Activated naive CD4-positive, alpha-beta T cell (primary cell): ENCODE measurements around the gene LRRC41.
"Not testable (repeated sequence)": the region's sequence is repeated elsewhere in the genome, so short reads cannot be mapped to it uniquely, and the experiment has no call there.

Experiments used
- DNase-seq, 4 experiments: peaks; one replicate each; lab custom pipeline; 2025; lab: John Stamatoyannopoulos, UW

LRRC41 gene

DNA sequence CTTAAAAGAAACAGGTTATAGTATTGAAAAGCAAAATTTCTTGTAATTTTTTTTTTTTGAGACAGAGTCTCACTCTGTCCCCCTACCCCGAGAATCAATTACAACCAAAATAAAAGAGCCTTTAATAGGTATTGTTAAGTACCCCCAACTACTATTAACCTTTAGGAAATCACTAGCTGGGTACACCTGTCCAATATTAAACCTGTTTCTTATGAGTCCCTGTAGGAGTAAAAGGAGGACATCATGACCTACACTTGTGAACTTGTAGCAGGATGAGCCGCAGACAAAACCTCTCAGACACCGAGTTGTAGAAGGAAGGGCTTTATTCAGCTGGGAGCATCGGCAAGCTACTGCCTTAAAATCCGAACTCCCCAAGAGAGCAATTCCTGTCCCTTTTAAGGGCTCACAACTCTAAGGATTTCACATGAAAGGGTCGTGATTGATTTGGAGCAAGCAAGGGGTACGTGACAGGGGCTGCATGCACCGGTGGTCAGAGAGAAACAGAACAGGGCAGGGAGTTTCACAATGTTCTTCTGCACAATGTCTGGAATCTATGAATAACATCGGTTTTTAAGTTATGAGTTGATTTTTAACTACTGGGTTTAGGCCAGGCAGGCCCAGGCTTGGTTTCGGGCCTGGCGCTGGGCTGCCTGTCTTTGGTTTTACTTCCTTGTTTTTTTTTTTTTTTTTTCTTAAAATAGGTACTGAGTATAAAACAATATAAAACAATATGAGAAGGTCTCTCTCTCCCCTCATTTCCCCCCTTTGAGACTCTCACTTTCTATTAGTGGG is 22.1 kb upstream of the LRRC41 start:
- not testable (repeated sequence) for DNase-seq

DNA sequence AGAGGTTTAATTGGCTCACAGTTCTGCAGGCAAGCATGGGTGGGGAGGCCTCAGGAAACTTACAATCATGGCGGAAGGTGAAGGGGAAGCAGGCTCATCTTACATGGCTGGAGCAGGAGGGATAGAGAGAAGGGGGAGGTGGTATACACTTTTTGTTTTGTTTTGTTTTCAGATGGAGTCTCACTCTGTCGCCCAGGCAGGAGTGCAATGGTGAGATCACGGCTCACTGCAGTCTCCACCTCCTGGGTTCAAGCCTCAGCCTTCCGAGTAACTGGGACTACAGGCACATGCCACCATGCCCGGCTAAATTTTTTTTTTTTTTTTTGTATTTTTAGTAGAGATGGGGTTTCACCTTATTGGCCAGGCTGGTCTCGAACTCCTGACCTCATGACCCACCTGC is 18.8 kb upstream of the LRRC41 start:
- DNase-seq = not testable (repeated sequence)

- not testable (repeated sequence) for DNase-seq
These were observed 16.8 kb upstream of the LRRC41 start for GRCh38 chr1:46319960-46320914.

GRCh38 chr1:46319301-46319700 is 15.9 kb upstream of the LRRC41 start:
- DNase-seq = not testable (repeated sequence)

DNA sequence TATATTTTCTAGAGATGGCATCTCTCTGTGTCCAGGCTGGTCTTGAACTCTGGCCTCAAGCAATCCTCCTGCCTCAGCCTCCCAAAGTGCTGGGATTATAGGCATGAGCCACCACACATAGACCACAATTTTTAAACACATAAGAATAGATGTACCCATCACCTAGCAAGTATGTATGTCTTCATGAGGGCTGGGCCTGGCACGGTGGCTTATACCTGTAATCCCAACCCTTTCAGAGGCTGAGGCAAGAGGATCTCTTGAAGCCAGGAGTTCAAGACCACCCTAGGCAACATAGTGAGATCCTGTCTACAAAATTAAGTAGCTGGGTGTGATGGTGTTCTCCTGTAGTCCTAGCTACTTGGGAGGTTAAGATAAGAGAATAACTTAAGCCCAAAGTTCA is 13.9 kb upstream of the LRRC41 start:
- DNase-seq = no peak

- no peak for DNase-seq
These were observed 12.4 kb upstream of the LRRC41 start for GRCh38 chr1:46315669-46316403.

GRCh38 chr1:46310321-46310720 is 6.9 kb upstream of the LRRC41 start:
- DNase-seq = no peak

GRCh38 chr1:46309401-46310159 is 6.2 kb upstream of the LRRC41 start:
- DNase-seq = no peak

GRCh38 chr1:46306159-46306530 is 2.7 kb upstream of the LRRC41 start:
- DNase-seq = no peak

DNA sequence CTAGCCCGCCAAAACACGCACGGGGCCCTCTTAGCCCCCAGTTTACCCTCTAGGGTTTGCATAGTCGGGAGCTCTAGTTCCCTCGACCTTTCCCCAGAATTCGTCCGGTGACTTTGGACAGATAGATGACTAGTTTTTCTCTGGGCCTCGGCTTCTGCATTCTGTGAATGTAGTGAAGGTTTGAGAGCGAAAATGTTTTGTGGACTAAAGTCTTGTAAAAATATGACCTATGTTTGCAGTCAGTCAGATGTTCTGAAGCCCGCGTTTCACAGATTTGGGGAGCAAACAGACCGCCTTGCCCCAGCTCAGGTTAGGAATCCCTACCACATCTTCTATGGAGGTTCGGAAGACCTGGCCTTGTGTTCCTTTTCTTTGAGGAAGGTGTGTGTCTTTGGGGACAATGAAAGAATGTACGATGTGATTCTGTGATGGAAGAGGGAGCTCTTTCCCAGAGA is 483 bp upstream of the LRRC41 start:
- no peak for DNase-seq

- no peak for DNase-seq
These were observed 777 bp downstream of the LRRC41 start for GRCh38 chr1:46302641-46303037.

DNA sequence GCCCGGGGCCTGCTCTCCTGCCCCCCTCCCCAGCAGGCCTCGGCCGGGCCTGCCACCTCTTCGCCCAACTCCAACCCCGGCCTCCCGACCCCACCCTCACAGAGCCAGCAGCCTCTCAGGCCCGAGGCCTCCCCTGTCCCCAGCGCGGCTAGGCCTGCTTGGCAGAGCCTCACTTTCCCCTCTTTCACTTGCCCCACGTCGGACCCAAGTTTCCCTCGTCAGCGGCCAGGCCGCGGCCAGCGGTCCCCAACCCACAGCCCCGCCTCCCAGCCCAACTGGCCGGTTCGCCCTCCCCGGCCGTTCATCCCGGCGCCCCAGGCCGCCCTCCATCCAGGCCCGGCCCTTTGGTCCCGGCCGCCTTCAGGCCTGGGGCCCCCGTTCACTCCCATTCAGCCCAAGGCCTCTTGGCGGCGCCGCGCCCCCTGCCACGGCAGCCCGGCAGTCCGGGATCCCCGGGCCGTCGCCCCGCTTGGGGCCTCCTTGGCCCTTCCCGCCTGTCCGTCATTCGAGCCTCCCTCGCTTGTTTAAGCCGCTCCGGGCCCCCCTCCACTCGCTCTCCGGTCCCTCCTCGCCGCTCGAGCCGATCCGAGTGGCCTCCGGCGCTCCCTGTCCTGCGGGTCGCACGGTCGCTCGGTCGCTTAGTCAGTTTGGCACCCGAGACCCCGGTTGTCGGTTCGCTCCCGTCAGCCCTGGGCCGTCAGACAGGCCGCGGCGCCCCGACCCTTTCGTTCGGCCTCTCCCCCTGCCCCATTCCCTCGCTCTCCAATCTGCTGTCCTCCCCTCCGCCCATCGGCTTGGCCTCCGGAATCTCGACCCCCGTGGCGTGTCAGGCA is 1.4 kb downstream of the LRRC41 start:
- DNase-seq = peak in 3 of 4 experiments; percentile 13 to 45 (median 25)

DNA sequence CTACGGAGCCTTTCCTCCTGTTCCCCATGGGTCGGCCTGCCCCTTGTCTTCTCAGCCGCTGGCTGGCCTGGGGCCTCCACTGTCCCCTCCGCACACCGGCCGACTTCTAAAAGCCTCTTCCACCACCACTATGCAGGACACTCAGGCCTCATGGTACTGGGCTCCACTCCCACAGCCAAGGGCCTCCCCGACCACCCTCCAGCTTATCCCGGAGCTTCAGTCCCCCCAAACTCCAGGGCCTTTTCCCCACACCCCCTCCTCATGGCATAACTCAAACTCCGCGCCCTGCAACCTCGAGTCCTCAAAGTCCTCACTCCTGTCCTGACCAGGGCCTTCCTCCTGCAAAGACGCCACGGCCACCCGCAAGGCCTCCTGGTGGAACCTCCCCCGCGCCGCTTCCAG is 2.0 kb downstream of the LRRC41 start:
- no peak for DNase-seq

DNA sequence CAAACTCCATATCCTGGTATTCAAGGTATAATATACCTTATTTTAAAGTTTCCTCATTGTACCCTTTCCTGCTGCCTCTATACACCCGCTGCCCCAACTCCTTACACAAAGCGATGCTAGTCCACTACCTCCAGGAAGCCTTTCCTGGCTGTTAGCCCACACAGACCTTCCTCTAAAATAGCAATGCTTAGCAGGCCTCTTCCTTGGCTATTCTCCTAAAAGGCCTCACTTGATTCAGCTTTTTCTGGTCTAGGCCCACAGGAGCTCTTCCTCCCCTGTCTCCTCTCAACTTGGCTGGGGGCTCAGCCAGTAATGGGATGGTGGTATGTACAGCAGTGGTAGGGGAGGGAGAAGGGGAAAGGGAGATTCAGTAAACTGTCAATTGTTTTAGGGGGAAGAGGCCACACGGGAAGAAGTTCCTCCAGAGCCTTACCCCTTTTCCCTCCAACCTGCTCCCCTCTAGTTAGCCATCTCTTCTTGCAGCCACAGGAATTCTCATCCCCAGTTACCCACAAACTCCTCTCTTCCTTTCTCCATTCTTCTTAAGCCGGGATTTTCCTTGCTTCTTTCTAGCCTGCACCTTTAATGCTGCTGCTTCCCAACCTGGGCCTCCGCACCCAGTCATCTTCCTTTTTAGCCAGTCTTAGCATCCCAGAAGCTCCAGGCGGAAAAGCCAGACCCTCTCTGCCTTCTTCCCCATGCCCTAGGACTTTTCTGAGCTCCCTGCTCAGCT is 2.6 kb downstream of the LRRC41 start:
- DNase-seq = no peak

DNA sequence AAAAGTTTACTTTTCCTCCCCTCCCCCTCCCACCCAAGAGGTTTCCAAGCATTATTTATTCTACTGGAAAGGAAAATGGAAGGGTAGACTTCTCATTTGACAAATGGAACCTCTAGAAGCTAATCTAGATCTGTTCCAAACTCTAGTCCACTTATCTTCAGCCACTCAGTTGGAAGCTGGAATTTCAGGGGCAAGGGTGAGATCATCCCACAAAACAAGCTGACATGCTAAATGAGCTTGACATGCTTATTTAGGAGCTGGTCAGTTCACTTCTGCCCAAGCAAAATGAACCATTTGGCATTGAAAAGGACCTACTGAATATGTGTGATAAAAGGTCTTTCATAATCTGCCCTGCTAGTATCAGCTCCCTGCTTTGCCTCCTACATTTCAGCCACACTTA is 5.0 kb downstream of the LRRC41 start:
- DNase-seq = no peak

DNA sequence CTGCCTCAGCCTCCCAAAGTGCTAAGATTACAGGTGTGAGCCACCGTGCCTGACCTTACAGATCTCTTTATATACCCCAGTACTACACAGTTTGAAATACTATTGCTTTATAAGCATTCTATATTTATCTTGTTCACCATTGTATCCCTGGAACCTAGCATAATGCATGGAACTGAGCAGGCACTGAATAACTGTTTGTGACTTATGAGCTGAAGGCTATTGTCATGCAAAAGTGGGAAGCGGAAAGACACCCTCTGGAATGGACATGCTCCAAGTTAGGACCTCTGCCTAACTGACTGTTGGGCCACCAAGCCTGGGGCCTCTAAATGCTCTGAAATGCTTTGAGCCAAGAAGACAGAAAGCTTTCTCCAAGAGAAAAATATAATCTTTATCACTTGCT is 8.1 kb downstream of the LRRC41 start:
- DNase-seq = no peak

DNA sequence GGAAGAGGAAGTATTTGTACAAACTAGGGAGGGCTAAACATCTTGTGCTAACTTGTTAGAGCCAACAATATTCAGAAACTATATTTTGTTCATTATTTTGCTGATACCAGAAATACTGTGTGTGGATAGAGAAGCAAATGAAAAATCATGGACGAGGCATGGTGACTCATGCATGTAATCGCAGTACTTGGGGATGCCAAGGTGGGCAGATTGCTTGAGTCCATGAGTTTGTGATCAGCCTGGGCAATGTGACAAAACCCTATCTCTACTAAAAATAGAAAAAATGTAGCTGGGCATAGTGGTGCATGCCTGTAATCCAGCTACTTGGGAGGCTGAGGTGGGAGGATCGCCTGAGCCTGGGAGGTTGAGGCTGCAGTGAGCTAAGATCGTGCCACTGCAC is 13.4 kb downstream of the LRRC41 start:
- DNase-seq = no peak

- no peak for DNase-seq
These were observed 14.3 kb downstream of the LRRC41 start for GRCh38 chr1:46289134-46289494.

- no peak for DNase-seq
These were observed 14.8 kb downstream of the LRRC41 start for GRCh38 chr1:46288485-46289133.
